GM19238 (cell line): Measurements from ENCODE around the gene CDCP1.
"Not testable (repeated sequence)": the region's sequence is repeated elsewhere in the genome, so short reads cannot be mapped to it uniquely, and the experiment has no call there.

ENCODE experiments used
- DNase-seq: peaks from one replicate; pipeline ENCODE4 v3.0.0; 2011; ENCODE audit warnings: low spot score; ENCODE audit not compliant: insufficient read length

CDCP1 gene

GRCh38 chr3:45084820-45085816 lies 61.1 kb downstream of the CDCP1 start:
- DNase-seq = no peak

GRCh38 chr3:45084361-45084760 lies 61.8 kb downstream of the CDCP1 start:
- no peak for DNase-seq

DNA sequence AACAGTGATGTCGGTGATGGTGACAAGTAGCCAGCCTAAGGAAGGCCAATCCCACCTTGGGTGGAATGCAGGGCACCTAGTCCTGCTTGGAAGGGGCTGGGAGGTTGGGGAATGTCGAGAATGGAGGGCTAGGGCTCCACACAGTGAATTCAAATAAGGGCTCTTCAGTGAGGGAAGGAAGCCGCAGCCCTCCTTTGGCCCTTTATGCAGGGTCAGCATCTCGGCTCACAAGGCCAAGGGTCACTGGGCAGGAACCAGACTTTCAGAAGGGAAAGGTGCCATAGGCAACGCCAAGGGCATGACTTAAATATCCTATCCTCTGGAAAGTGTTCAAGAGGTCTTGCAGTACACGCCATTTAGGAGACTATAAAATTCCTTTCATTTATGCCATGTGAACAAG lies 63.2 kb downstream of the CDCP1 start:
- no peak for DNase-seq

- DNase-seq = no peak
Measured at GRCh38 chr3:45082142-45082538, 64.0 kb downstream of the CDCP1 start.

DNA sequence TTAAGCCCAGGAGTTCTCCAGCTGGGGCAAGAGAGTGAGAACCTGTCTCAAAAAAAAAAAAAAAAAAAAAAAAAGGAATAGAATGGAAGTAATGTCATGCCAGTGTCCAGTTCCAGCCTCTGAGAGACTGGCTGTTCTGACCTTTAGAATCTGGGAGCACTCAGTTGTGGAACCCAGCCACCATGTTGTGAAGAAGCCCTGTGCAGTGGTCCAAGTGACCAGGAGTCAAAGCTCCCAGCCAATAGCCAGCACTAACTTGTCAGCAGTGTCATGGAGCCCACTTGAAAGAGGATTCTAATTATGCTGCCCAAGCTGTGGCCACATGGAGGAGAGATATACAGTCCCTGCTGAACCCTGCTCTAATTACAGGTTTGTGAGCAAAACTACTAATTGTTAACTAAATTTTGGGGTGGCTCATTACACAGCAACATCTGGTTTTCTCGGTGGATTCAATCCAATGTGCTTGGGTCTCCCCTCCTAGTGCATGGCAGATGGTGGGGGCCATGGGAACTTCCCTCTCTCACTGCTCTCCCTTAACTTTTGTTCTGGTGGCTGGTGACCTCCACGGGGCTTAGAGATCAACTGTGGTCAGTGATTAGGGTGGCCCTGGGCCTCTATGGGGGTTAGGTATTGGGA lies 64.6 kb downstream of the CDCP1 start:
- no peak for DNase-seq

GRCh38 chr3:45080824-45081223 lies 65.4 kb downstream of the CDCP1 start:
- no peak for DNase-seq

DNA sequence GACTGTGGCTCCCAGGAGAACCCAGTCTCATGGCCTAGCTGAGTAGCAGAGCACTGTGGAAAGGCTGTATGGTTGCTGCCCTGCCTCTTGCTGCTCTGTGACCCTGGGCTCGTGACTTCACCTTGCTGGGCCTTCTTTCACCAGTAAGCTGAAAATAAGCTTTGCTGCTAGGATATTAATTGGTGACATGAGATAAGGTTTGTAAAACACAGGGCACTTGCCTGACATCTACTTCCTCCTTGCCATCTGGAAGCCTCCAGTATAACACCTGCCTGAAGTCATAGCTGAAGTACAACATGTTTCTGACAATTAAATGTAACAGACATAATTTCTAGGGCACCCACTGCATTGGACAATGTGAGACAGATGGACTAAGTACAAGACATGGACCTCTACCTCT lies 66.5 kb downstream of the CDCP1 start:
- no peak for DNase-seq

GRCh38 chr3:45078910-45079522 lies 67.2 kb downstream of the CDCP1 start:
- DNase-seq = no peak

DNA sequence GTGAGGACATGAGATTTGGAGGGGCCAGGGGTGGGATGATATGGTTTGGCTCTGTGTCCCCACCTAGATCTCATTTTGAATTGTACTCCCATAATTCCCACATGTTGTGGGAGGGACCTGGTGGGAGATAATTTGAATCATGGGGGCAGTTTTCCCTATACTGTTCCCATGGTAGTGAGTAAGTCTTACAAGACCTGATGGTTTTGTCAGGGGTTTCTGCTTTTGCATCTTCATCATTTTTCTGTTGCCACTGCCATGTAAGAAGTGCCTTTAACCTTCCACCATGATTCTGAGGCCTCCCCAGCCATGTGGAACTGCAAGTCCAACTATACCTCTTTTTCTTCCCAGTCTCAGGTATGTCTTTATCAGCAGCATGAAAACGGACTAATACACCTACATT lies 67.9 kb downstream of the CDCP1 start:
- not testable (repeated sequence) for DNase-seq

DNA sequence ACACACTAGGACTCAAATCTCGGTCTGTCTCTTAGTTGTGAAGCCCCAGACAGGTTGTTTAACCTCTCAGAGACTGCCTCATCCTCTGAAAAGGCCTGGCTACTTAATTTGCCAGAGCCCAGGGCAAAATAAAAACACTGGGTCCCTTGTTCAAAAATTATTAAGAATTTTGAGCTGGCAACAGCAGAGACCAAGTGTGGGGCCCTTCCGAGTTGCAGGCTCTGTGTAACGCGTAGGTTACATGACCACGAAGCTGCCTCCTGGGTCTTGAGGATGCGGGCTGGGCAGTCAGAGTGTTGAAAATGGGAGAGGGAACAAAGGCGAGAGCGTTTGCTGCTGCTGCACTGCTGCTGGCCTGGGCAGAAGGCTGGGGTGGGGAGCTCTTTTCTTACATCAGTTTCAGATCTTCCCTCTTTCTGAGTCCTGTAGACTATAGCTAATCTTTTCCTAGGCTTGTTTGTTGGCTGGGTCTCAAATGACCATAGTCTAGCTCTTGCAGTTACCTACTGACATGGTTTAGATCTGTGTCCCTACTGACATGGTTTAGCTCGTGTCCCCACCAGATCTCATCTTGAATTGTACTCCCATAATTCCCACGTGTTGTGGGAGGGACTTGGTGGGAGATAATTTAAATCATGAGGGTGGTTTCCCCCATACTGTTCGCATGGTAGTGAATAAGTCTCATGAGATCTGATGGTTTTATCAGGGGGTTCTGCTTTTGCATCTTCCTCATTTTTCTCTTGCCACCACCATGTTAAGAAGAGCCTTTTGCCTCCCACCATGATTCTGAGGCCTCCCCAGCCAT lies 70.2 kb downstream of the CDCP1 start:
- DNase-seq = no peak

GRCh38 chr3:45071075-45071474 lies 75.1 kb downstream of the CDCP1 start:
- DNase-seq = no peak

GRCh38 chr3:45067941-45068340 lies 78.2 kb downstream of the CDCP1 start:
- no peak for DNase-seq

DNA sequence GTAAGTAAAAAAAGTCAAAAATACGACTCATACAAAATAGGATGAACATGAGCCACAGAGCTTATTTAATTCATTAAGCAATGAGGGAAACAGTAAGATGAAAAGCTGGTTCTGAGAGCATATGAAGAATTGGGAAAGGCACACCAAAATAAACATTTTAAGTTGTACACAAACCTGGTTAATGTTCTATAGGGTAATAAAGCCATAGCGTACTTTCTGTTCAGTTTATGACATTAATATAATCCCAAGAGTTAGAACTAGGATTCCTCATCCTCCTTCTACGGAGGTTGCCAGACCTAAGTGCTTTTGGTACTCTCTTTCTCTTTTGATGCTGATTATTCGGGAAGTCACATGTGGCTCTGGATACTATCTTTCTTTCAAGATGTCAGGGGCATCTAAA lies 78.7 kb downstream of the CDCP1 start:
- DNase-seq = no peak

DNA sequence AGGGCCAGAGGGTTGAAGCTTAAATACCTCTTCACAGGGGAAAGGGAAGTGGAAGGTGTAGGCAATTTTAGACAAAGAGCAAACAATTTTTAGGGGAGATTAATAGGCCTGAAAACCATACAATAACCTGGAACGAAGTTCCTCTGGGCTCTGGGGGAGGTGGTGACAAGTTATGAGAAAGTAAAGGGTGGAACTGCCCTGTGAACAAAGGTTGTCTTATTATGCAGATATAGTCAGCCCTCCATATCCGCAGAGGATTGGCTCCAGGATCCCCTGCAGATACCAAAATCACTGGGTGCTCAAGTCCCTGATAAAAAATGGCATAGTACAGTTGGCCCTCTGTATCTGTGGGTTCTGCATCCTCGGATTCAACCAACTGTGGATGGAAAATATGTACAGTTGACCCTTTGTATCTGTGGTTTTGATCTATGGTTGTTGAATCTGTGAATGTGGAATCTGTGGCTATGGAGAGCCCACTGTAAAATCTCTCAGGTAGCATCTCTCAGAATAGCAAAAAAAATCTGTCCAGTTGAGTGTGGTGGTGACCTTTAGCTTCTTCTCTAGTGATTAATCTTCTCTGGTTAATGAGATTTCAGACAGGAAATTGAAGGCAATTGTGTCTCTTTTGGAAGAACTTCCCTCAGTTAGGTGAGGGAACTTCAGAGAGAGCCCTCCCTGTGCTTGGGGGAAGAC lies 79.9 kb downstream of the CDCP1 start:
- DNase-seq = no peak

DNA sequence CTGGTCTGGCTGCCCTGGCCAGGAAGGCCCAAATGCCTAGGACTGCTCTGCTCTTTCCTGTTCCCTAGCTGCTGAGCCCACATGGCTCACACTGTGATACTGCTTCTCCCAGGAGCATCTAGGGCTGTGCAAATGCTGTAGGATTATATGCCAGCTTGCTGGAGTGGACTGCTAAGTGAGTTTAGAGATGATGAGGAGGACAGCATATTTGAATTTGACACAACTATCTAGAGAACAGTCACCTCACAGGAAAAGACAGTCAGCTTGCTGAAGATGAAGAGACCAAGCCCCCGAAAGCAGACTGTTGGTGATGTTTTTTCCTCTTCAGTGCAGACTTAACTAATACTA lies 80.8 kb downstream of the CDCP1 start:
- DNase-seq = no peak

DNA sequence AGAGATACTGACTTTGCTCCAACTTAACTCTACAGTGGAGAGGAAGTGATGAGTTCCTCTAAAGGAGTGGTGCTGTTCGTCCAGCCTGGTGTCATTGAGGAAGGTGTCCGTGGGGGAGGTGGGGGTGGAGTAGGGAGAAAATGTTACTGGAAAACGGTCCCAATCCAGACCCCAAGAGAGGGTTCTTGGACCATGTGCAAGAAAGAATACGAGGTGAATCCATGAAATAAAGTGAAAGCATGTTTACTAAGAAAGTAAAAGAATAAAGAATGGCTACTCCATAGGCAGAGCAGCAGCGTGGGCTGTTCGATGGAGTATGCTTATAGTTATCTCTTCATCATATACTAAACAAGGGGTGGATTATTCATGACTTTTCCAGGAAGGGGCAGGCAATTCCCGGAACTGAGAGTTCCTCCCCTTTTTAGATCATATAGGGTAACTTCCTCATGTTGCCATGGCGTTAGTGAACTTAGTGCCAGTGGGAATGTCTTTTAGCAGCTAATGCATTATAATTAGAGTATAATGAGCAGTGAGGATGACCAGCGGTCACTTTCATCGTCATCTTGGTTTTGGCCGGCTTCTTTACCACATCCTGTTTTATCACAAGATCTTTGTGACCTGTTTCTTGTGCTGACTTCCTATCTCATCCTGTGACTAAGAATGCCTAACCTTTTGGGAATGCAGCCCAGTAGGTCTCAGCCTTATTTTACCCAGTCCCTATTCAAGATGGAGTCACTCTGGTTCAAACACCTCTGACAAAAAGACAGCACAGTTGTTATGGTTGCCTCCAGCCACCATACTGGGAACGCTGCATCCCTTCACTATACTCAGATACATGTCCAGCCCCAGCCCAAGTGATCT lies 81.4 kb downstream of the CDCP1 start:
- DNase-seq = no peak

- no peak for DNase-seq
Measured at GRCh38 chr3:45062697-45063070, 83.5 kb downstream of the CDCP1 start.

GRCh38 chr3:45060165-45060892 lies 85.8 kb downstream of the CDCP1 start:
- DNase-seq = no peak

DNA sequence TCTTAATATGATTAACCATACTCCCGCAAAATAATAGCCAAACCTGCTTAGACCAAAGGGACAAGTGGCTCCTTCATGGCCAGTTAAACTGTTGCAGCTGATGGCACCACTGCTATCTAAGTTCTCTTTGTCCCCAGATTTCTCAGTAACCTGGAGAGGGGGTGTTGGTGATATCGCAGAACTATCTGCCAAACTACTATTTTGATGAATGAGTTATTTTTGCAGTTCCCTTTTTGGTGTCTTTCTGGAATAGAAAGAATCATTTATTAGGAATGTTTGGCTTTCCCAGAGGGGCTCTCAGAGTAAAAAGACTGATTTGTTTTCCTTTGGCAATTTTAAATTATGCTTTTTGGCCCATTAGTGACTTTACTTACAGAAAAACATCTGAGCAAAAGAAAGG lies 87.0 kb downstream of the CDCP1 start:
- no peak for DNase-seq
